GM21825 (cell line): Measurements from ENCODE around the gene EXOC6B.
"Not testable (repeated sequence)": the region's sequence is repeated elsewhere in the genome, so short reads cannot be mapped to it uniquely, and the experiment has no call there.

ENCODE experiments used
- ATAC-seq: cut with Tn5 transposase; IDR thresholded peaks from one replicate; pipeline ENCODE4 v1.9.1; 2021; ENCODE audit warnings: mild to moderate bottlenecking, moderate library complexity; ENCODE audit not compliant: unreplicated experiment

EXOC6B gene

DNA sequence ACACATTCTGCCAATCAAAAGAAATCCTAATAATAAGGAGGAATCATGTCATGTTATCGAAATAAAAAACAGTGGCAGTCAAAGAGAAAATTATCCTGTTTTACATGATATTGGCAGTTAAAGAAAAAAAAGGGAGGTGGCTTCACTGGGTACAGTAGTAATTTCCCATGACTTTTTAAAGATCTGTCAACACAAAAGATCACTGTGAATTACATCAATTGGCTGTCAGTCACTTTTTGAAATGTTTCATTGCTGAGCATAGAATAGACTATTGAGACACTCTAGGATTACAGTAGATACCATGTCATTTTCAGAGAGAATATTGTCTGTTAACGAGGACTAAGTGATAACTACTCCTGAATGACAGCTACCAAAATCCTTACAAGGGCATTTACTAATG is 342.5 kb downstream of the EXOC6B start:
- no peak for ATAC-seq

- ATAC-seq: no peak
Measured at GRCh38 chr2:72475246-72475645, 350.6 kb downstream of the EXOC6B start.

- ATAC-seq: no peak
Measured at GRCh38 chr2:72457801-72458516, 367.9 kb downstream of the EXOC6B start.

- no peak for ATAC-seq
Measured at GRCh38 chr2:72454189-72454588, 371.6 kb downstream of the EXOC6B start.

GRCh38 chr2:72442270-72442669 is 383.6 kb downstream of the EXOC6B start:
- ATAC-seq: no peak

GRCh38 chr2:72439892-72440291 is 385.9 kb downstream of the EXOC6B start:
- no peak for ATAC-seq

- no peak for ATAC-seq
Measured at GRCh38 chr2:72438364-72438763, 387.5 kb downstream of the EXOC6B start.

DNA sequence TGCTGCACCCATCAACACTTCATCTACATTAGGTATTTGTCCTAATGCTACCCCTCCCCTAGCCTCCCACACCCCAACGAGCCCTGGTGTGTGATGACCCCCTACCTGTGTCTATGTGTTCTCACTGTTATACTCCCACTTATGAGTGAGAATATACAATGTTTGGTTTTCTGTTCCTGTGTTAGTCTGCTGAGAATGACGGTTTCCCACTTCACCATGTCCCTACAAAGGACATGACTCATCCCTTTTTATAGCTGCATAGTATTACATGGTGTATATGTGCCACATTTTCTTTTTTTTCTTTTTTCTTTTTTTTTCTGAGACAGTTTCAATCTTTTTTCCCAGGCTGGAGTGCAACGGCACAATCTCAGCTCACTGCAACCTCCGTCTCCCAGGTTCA is 394.1 kb downstream of the EXOC6B start:
- ATAC-seq: no peak

DNA sequence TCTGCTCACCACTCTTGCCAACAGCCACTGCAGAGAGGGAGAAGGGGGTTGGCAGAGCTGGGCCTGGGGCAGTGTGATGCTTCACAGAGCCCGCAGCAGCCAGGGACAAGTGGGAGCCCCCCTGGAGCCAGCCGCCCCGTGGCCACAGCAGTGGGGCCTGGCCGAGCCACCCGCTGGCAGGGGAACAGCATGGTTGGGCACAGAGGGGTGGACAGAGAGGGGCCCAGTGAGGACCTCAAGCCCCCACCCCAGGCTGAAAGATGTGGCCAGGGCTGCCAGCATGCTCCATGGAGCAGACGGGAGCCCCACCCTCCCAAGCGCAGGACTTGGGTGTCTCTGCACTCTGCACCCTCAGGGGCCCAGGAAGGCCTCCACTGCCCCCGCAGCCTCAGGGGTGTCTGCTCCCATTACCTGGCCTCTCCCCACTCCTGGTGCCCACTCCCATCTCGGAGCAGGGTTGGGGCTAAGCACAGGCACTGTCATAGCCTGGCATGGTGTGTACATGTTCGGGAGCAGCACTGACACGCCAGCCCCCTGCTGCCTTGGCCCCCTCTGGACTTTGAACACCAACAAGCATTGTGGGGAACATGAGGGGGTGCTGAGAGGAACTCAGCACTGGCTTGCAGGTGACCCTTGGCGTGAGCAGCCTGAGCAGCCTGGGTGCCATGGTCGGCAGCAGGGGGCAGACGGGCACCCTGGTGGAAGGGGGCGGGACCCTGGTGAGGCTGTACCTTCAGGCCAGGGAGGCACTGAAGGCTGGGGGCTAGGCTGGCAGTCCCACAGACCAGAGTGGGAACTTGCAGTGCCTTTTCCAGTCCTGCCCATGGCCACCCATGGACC is 398.6 kb downstream of the EXOC6B start:
- no peak for ATAC-seq

GRCh38 chr2:72425996-72426395 is 399.8 kb downstream of the EXOC6B start:
- ATAC-seq: no peak

DNA sequence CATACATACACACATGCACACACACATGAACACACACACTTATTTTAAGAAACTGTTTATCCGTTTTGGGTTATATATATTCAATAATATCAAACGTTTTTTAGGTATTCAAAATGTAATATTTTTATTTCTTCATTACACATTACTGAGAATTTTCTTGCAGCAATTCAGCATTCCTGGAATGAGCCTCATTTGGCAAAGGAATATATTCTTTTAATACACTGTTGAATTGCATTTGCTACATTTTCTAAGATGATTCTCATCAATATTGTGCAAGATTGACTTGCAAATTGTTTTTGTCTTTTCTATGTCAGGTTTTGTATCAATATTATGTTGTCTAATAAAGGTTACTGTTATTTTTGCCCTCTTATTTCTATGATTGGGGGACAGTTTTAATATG is 402.1 kb downstream of the EXOC6B start:
- ATAC-seq: no peak

DNA sequence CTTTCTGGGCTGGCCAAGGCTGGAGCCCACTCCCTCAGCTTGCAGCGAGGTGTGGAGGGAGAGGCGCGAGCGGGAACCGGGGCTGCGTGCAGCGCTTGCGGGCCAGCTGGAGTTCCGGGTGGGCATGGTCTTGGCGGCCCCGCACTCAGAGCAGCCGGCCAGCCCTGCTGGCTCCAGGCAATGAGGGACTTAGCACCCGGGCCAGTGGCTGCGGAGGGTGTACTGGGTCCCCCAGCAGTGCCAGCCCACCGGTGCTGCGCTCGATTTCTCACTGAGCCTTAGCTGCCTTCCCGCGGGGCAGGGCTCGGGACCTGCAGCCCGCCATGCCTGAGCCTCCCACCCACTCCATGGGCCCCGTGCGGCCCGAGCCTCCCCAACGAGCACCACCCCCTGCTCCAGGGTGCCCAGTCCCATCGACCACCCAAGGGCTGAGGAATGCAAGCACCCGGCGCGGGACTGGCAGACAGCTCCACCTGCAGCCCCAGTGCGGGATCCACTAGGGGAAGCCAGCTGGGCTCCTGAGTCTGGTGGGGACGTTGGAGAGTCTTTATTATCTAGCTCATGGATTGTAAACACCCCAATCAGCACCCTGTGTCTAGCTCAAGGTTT is 404.0 kb downstream of the EXOC6B start:
- ATAC-seq: not testable (repeated sequence)

DNA sequence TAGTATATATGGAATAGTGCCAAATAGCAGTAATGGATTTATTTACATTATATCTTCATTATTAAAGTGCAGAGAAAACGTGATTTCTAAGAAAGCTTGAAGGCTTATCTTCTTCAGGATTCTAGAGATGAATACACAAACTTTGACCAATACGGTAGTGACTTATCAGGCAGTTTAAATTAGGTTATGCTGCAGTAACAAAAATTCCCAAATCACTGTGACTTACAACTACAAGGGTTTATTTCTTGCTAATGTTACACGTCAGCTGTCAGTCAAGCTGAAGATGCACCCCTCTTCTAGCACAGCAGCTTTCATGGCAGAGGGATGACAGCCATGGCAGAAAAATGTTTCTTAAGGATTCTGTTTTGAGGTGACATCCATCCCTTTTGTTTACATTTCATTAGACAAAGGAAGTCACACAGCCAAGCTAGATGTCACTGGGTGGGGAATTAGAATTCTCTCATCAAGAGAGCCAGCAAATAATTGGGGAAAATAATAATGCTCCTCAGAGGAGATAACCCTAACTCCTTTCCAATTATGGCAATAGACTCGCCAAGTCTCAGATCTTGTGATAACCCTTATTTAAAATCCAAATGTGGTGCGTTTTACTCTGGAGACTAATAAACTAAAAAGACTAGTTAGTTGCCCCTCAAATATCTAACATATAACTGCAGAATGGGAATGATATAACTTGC is 409.9 kb downstream of the EXOC6B start:
- no peak for ATAC-seq

- no peak for ATAC-seq
Measured at GRCh38 chr2:72415241-72415661, 410.6 kb downstream of the EXOC6B start.

- no peak for ATAC-seq
Measured at GRCh38 chr2:72414137-72414760, 411.6 kb downstream of the EXOC6B start.

GRCh38 chr2:72413716-72414115 is 412.1 kb downstream of the EXOC6B start:
- ATAC-seq: no peak

DNA sequence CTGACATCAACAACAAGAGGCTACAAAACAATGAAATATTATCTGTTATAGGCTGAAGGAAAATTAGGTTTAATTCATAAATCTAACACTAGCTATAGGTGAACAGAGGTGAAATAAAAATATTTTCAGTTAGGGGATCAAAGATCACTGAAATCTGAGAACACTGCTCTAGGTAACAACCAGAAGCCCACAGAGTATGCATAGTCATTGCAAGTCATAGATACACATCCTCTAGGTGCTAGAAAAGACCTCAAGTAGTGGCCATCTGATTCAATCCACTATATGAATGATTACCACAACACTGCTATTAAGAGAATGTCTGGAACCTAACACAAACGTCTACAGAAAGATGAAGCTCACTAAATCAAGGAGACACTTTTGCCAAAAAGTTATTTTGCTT is 413.6 kb downstream of the EXOC6B start:
- no peak for ATAC-seq

DNA sequence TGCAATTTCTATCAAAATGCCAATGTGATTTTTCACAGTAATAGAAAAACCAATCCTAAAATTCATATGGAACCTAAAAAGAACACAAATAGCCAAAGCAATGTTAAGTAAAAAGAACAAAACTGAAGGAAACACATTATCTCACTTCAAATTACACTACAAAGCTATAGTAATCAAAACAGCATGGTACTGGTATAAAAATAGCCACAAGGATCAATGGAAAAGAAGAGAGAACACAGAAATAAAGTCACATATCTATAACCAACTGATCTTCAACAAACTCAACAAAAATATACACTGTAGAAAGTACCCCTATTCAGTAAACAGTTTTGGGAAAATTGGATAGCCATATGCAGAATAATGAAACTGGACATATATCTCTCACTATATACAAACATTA is 426.0 kb downstream of the EXOC6B start:
- no peak for ATAC-seq

DNA sequence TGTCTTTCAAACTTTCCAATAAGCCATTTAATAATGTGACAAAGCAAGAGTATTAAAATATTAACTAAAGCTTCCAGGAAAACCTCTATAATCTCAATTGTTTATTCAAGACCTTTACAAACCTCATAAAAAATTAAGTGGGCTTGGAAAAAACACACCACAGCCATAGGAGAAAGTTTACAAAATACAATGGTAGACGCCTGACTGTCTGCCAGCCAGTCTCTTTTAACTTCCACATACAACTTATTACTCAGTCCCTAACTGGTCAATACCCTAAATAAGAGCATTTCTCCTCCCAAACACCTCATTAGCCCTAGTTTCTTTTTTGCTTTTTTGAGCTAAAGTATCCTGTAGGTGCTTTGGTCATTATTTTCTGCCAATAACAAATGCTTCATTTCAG is 430.7 kb downstream of the EXOC6B start:
- ATAC-seq: no peak

DNA sequence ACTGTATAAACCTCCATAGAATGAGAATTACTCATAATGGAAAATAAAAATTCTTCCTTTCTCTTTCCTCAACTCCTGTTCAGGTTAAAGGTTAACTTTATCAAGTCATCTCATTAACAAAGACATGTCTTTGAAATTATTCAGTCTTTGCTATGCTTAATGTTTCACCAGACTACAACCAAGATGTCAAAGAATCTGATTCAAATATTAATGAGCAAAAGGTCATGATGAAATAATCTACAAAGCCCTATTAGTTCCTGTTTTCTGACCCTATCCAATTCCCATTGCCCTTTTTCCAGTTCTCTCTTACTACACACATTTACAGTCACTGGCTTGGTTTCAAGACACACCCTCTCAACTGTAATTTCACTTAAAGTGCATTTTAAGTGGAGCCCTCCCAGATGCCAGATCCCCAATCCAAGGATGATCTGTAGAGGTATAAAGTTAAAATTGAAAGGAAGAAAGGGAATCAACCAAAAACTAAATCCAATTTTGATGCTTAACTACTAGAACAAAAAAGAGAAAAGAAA is 431.2 kb downstream of the EXOC6B start:
- no peak for ATAC-seq

GRCh38 chr2:72389447-72389846 is 436.4 kb downstream of the EXOC6B start:
- no peak for ATAC-seq
